ENCODE results near the gene TMEM267.
"Not testable (repeated sequence)": the region's sequence is repeated elsewhere in the genome, so short reads cannot be mapped to it uniquely, and the experiment has no call there.

Gene TMEM267

DNA sequence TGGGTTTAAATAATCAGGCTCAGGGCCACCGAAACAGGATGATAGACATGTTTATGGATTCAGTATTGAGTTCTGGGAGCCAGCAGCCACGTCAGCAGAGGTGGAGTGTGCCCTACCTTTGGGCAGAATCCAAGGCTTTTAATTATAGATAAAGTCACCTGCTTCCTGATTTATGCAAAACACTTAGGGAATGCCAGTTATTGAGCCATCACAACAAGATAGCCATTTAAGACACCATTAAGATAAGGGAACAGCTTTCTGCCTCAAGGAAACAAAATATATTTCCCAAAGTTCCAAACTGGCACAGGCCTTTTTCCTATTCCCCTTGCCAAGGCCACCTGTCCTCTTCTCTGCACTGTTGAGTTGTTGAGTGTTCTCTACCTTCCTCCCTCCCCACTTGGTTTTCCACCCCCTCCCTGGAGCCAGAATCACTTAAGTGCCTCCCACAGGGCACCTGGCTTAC lies 73.8 kb downstream of the TMEM267 start:
- DNase-seq (ENCODE audit: low read depth, low spot score) = no peak

DNA sequence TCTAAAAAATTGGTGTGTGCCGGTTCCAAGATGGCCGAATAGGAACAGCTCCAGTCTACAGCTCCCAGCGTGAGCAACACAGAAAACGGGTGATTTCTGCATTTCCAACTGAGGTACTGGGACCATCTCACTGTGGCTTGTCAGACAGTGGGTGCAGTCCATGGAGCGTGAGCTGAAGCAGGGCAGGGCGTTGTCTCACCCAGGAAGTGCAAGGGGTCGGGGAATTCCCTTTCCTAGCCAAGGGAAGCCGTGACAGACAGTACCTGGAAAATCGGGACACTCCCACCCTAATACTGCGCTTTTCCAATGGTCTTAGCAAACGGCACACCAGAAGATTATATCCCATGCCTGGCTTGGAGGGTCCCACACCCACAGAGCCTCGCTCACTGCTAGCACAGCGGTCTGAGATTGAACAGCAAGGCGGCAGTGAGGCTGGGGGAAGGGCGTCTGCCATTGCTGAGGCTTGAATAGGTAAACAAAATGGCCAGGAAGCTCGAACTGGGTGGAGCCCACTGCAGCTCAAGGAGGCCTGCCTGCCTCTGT lies 81.1 kb downstream of the TMEM267 start:
- not testable (repeated sequence) for DNase-seq (ENCODE audit: low read depth, low spot score)

DNA sequence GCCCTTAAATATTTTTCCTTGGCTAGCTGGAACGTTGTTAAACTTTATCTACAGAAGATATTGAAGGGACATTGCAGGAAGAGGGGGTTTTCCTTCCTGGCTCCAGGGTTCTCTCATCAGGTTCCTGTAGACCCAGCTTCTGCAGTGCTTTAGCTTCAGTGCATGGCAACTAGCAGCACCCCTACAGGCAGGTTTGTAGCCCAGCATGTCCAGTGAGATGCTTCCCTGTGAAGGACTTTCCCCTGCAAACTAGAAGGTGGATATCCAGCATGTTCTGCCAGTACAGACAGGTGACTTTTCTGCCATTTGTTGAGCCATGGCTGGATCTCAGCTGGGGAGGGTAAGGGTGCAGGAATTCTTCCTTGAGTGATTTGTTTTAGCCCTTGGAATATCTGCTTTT lies 81.8 kb downstream of the TMEM267 start:
- no peak for DNase-seq (ENCODE audit: low read depth, low spot score)

DNA sequence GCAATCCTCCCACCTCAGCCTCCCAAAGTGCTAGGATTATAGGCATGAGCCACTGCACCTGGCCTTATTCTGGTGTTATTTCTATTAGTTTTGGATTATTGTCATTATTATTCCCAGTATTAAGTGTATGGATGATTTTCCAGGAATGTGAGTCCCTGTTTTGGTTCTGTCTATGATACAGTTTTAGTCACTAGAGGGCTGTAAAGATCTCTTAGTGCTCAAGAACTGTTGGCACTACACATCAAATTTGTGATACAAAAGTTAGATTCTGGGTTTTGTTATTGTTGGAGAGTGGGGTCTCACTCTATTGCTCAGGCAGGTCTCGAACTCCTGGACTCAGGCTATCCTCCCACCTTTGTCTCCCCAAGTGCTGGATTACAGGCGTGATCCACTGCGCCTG lies 83.6 kb downstream of the TMEM267 start:
- peak; percentile 32 for DNase-seq (ENCODE audit: low read depth, low spot score)

DNA sequence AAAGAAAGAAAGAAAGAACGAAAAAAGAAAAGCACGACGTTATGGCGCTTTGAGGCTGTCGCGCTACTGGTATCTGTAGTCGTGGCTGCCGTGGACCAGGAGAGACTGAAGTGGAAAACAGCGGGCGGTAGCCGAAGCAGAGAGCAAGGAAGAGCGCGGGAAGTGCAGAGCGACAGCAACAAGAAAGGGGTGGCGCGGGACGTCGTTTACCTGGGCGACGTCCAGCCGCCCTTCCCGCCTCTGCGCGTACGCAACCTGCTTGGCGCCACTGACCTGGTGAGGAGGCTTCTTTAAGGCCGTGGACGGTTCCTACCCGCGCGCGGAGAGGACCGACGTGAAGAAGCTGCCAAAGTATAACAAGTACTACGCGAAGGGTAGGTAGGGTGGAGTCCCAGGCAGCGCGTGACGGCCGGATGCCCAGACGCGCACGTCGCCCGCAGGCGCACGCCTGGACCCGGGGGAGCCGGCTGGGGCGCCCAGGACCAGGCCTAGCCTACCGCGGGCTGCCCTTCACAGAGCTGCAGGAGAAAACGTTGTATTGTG lies 86.8 kb downstream of the TMEM267 start:
- peak; percentile 41 for DNase-seq (ENCODE audit: low read depth, low spot score)

Data from astrocyte of the hippocampus (primary cell).